Neural progenitor cell (in vitro differentiated cells): ENCODE measurements around the gene NRG3. TPM values are rescaled to one million over a fixed set of nuclear protein-coding genes. Genes with fewer than 3 reads are reported as not detected.

ENCODE experiments used
- DNase-seq: peaks from one replicate; pipeline ENCODE4 v3.0.0-alpha.2; 2016; ENCODE audit warnings: low spot score
- H2AFZ ChIP-seq: fragments of 200-600 bp; sonication (generic); replicated peaks from 2 replicates; pipeline ENCODE4 v1.6.1; 2016; ENCODE audit warnings: antibody characterized with exemption
- H3F3A ChIP-seq: fragments of 200-600 bp; sonication (generic); 2 replicates; pipeline ENCODE4 v1.6.1; 2016; ENCODE audit warnings: antibody characterized with exemption, low read depth
- H3K27ac ChIP-seq: fragments of 200-600 bp; sonication (generic); 2 replicates; pipeline ENCODE4 v1.5.1; 2016; ENCODE audit warnings: mild to moderate bottlenecking
- H3K27me3 ChIP-seq: fragments of 200-600 bp; sonication (generic); 2 replicates; pipeline ENCODE4 v1.6.1; 2016; ENCODE audit warnings: mild to moderate bottlenecking, moderate library complexity
- H3K36me3 ChIP-seq: fragments of 200-600 bp; sonication (generic); 2 replicates; pipeline ENCODE4 v1.5.1; 2016
- H3K4me1 ChIP-seq: fragments of 200-600 bp; sonication (generic); 2 replicates; pipeline ENCODE4 v1.6.1; 2016; ENCODE audit warnings: mixed run types
- H3K4me2 ChIP-seq: fragments of 200-600 bp; sonication (generic); 2 replicates; pipeline ENCODE4 v1.6.1; 2016
- H3K4me3 ChIP-seq: fragments of 200-600 bp; sonication (generic); 2 replicates; pipeline ENCODE4 v1.5.1; 2016
- H3K79me2 ChIP-seq: fragments of 200-600 bp; sonication (generic); 2 replicates; pipeline ENCODE4 v1.6.1; 2016; ENCODE audit warnings: low read depth
- H3K9ac ChIP-seq: fragments of 200-600 bp; sonication (generic); 2 replicates; pipeline ENCODE4 v1.6.1; 2016
- H3K9me3 ChIP-seq: fragments of 200-600 bp; sonication (generic); 2 replicates; pipeline ENCODE4 v1.5.1; 2016; ENCODE audit warnings: low read depth
- H4K20me1 ChIP-seq: fragments of 200-600 bp; sonication (generic); 2 replicates; pipeline ENCODE4 v1.6.1; 2016; ENCODE audit warnings: low read depth
- H3K27ac Mint-ChIP-seq: 3 replicates; pipeline ENCODE4 v1.8.0; 2021; ENCODE audit warnings: mixed read lengths
- H3K27me3 Mint-ChIP-seq: 2 replicates; pipeline ENCODE4 v1.8.0; 2022; ENCODE audit warnings: low read depth, mild to moderate bottlenecking, inconsistent platforms, moderate library complexity, mixed read lengths; ENCODE audit not compliant: insufficient read depth
- H3K36me3 Mint-ChIP-seq: 3 replicates; pipeline ENCODE4 v1.8.0; 2021; ENCODE audit warnings: mixed read lengths
- H3K4me1 Mint-ChIP-seq: 3 replicates; pipeline ENCODE4 v1.8.0; 2021; ENCODE audit warnings: mixed read lengths
- H3K4me3 Mint-ChIP-seq: 3 replicates; pipeline ENCODE4 v1.8.0; 2021; ENCODE audit warnings: mild to moderate bottlenecking, moderate library complexity, mixed read lengths
- H3K9me3 Mint-ChIP-seq: 3 replicates; pipeline ENCODE4 v1.8.0; 2020; ENCODE audit warnings: mixed read lengths
- EZH2 ChIP-seq: fragments of 200-600 bp; sonication (generic); IDR thresholded peaks from 2 replicates; pipeline ENCODE4 v1.6.1; 2017; ENCODE audit warnings: antibody characterized with exemption, mild to moderate bottlenecking, moderate library complexity
- EZH2phosphoT487 ChIP-seq: fragments of 200-600 bp; sonication (generic); IDR thresholded peaks from 2 replicates; pipeline ENCODE4 v1.6.1; 2017; ENCODE audit warnings: antibody characterized with exemption
- total RNA-seq: library from RNA; depleted of rRNA; stranded (reverse); fragments of >200 nt; gene quantifications from 2 replicates; pipeline ENCODE4 v1.2.3, GENCODE V29; 2015; ENCODE audit warnings: low replicate concordance
- TF ChIP-seq, protein P1 (sequence below): fragments of 200-600 bp; sonication (generic); IDR thresholded peaks from 2 replicates; pipeline ENCODE4 v1.5.1; 2017; ENCODE audit warnings: antibody characterized with exemption, mild to moderate bottlenecking

The NRG3 gene
- total RNA-seq, 1 donor from 2014 or later: 1.9 TPM

DNA sequence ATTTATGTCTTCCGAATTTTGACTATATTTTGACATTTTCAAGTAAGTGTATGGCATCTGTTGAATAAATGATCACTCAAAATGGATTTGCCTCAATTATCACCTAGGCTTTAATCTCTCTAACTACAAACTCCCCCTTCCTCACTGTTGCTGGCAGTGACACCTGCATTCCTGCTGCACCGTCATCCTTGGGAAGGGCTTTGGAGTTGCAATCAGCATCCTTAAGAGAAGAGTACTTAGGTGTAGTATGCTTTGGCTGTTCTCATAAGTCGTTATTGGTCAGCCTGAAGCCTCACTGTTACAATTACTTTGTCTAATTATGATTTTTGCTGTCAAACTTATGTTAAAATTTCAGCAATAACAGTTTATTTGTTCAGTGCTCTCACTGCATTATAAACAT lies 415.0 kb downstream of the NRG3 start:
- Mint-ChIP-seq H3K36me3 (no peaks in the 10 kb centered on the region), H3K9me3 (no peaks in the 10 kb centered on the region), H3K27me3 (no peaks in the 10 kb centered on the region), H3K4me1 (no peaks in the 10 kb centered on the region), H3K27ac (no peak overlapping the region), H3K4me3 (no peak overlapping the region)
- no peak for DNase-seq
- no peaks in the 10 kb centered on the region for H3K36me3 ChIP-seq
- H3K27me3 ChIP-seq: no peaks in the 10 kb centered on the region
- no peak overlapping the region for H3K27ac ChIP-seq
- no peak overlapping the region for H3K9ac ChIP-seq
- no peaks in the 10 kb centered on the region for H3K9me3 ChIP-seq
- no peak overlapping the region for H3K4me2 ChIP-seq
- no peak overlapping the region for H3K4me3 ChIP-seq
- TF ChIP-seq, protein P1, sequence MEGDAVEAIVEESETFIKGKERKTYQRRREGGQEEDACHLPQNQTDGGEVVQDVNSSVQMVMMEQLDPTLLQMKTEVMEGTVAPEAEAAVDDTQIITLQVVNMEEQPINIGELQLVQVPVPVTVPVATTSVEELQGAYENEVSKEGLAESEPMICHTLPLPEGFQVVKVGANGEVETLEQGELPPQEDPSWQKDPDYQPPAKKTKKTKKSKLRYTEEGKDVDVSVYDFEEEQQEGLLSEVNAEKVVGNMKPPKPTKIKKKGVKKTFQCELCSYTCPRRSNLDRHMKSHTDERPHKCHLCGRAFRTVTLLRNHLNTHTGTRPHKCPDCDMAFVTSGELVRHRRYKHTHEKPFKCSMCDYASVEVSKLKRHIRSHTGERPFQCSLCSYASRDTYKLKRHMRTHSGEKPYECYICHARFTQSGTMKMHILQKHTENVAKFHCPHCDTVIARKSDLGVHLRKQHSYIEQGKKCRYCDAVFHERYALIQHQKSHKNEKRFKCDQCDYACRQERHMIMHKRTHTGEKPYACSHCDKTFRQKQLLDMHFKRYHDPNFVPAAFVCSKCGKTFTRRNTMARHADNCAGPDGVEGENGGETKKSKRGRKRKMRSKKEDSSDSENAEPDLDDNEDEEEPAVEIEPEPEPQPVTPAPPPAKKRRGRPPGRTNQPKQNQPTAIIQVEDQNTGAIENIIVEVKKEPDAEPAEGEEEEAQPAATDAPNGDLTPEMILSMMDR: no peak
- no peak for TF ChIP-seq EZH2phosphoT487
- TF ChIP-seq EZH2: no peak
- no peaks in the 10 kb centered on the region for H3F3A ChIP-seq
- no peaks in the 10 kb centered on the region for H3K79me2 ChIP-seq
- H4K20me1 ChIP-seq: no peaks in the 10 kb centered on the region
- H3K4me1 ChIP-seq: no peaks in the 10 kb centered on the region
- H2AFZ ChIP-seq: no peak overlapping the region

DNA sequence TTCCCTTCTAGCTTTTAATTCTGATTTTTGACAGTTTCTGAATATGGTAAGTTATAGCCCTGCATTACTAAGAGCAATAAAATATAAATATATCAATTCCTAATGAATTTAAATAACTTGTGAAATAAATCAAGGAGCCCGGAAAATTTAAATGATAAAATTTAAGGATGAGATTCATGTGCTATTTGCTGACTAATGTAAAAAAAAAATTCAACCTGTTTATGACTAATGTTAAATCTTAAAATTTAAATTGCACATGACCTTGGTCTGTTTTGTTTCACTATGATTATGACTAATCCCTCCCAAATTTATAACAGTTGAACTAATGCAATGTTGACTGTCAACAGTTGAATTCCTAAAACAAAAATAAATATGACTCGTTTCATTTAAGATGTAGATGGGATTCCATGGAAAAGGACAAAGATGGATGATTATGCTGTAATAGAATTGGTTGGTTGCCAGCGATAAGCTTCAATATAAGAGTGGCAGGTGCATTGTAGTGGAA lies 419.9 kb downstream of the NRG3 start:
- no peaks in the 10 kb centered on the region for H3K36me3 Mint-ChIP-seq
- no peaks in the 10 kb centered on the region for H3K9me3 Mint-ChIP-seq
- Histone ChIP-seq H3K9me3 (no peaks in the 10 kb centered on the region), H3K27ac (no peak overlapping the region), H3K79me2 (no peaks in the 10 kb centered on the region), H3K27me3 (no peaks in the 10 kb centered on the region), H3K4me2 (no peak overlapping the region), H2AFZ (no peak overlapping the region), H3K4me1 (no peaks in the 10 kb centered on the region), H4K20me1 (no peaks in the 10 kb centered on the region), H3F3A (no peaks in the 10 kb centered on the region), H3K9ac (no peak overlapping the region), H3K36me3 (no peaks in the 10 kb centered on the region), H3K4me3 (no peak overlapping the region)
- no peaks in the 10 kb centered on the region for H3K4me1 Mint-ChIP-seq
- H3K4me3 Mint-ChIP-seq: no peak overlapping the region
- DNase-seq: no peak
- no peak overlapping the region for H3K27ac Mint-ChIP-seq
- TF ChIP-seq, protein P1: no peak
- TF ChIP-seq EZH2phosphoT487 (no peak), EZH2 (no peak)
- no peaks in the 10 kb centered on the region for H3K27me3 Mint-ChIP-seq

DNA sequence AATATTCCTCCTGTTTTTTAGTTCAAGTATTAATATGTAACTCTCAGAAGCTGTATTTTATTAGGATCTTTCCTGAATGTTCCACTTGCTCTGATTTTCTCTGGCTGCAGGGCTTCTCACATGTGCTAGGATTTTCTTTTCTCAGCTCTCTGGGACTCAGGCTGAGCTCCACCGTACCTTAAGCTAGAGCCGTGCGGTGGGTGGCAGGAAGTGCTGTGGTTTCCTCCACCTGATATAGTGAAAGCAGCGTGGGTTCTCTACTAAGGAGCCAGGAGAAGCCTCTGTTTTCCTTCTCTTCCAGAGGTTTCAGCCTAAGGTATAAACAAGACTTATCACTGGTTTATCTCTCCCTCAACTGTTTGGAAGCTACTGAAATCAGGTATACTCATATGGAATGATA lies 433.6 kb downstream of the NRG3 start:
- Mint-ChIP-seq H3K4me1 (no peaks in the 10 kb centered on the region), H3K27ac (no peak overlapping the region), H3K27me3 (no peaks in the 10 kb centered on the region), H3K9me3 (no peaks in the 10 kb centered on the region), H3K4me3 (no peak overlapping the region), H3K36me3 (no peaks in the 10 kb centered on the region)
- Histone ChIP-seq H4K20me1 (no peaks in the 10 kb centered on the region), H3K4me2 (no peak overlapping the region), H3K27ac (no peak overlapping the region), H3K4me3 (no peak overlapping the region), H3K36me3 (no peaks in the 10 kb centered on the region), H3K9ac (no peak overlapping the region), H3F3A (no peaks in the 10 kb centered on the region), H3K4me1 (no peaks in the 10 kb centered on the region), H3K9me3 (no peaks in the 10 kb centered on the region), H3K27me3 (no peaks in the 10 kb centered on the region), H2AFZ (no peak overlapping the region), H3K79me2 (no peaks in the 10 kb centered on the region)
- TF ChIP-seq EZH2 (no peak), EZH2phosphoT487 (no peak)
- TF ChIP-seq, protein P1: no peak
- DNase-seq: no peak
